ENCODE measurements around the gene MID1IP1. TPM values are rescaled to one million over a fixed set of nuclear protein-coding genes. Genes with fewer than 3 reads are reported as not detected.

MID1IP1 gene
- total RNA-seq, 1 experiment from 2014 or later, result 100 TPM

GRCh38 chrX:38770152-38770551, 31.1 kb upstream of the MID1IP1 start:
- Histone ChIP-seq H3K23ac (ENCODE audit: insufficient read length, low read depth, low read length) (no peak overlapping the region), H2BK12ac (ENCODE audit: insufficient read length, low read depth, low read length) (no peak overlapping the region), H3K4me2 (ENCODE audit: insufficient read depth, insufficient read length, low read length) (no peak overlapping the region), H2BK5ac (ENCODE audit: insufficient read length, low read length) (no peak overlapping the region), H3K4me1 (ENCODE audit: insufficient read depth, low read length) (no peaks in the 10 kb centered on the region), H3K27me3 (ENCODE audit: insufficient read depth, low read length) (no peaks in the 10 kb centered on the region), H3K79me2 (ENCODE audit: insufficient read depth, low read length) (no peaks in the 10 kb centered on the region), H3K27ac (ENCODE audit: insufficient read length, low read depth, low read length) (no peak overlapping the region), H3K4ac (ENCODE audit: low read depth, low read length) (no peak overlapping the region), H3K56ac (ENCODE audit: insufficient read length, low read depth, low read length) (no peak overlapping the region), H4K91ac (ENCODE audit: insufficient read length, low read depth, low read length) (no peak overlapping the region), H3K79me1 (ENCODE audit: insufficient read depth, low read depth, low read length, poor library complexity, severe bottlenecking) (no peaks in the 10 kb centered on the region), H2BK120ac (ENCODE audit: low read depth, low read length, poor library complexity, severe bottlenecking) (no peak overlapping the region), H3K9ac (ENCODE audit: extremely low read depth, insufficient read length, low read length) (no peak overlapping the region), H3T11ph (ENCODE audit: low read length) (no peak overlapping the region), H4K5ac (ENCODE audit: insufficient read length, low read depth, low read length) (no peak overlapping the region), H3K18ac (ENCODE audit: insufficient read length, low read depth, low read length) (no peak overlapping the region), H2AK5ac (ENCODE audit: insufficient read length, low read length) (no peak overlapping the region), H2BK20ac (ENCODE audit: low read depth, low read length, poor library complexity, severe bottlenecking) (no peak overlapping the region), H2BK15ac (ENCODE audit: low read depth, low read length) (no peak overlapping the region), H3K14ac (ENCODE audit: insufficient read depth, low read length) (no peak overlapping the region), H3K9me3 (ENCODE audit: control insufficient read depth, low read depth, low read length) (no peaks in the 10 kb centered on the region), H2AFZ (ENCODE audit: low read length) (no peak overlapping the region), H4K8ac (replicated peaks; ENCODE audit: insufficient read length, low read depth, low read length) (peak overlapping the region; percentile 55), H4K20me1 (ENCODE audit: control insufficient read depth, insufficient read depth, insufficient read length) (no peaks in the 10 kb centered on the region), H3K23me2 (ENCODE audit: insufficient read length, low read depth, low read length, poor library complexity, severe bottlenecking) (no peaks in the 10 kb centered on the region)
- Mint-ChIP-seq H3K4me1 (no peaks in the 10 kb centered on the region), H3K27ac (no peak overlapping the region; a peak in 1 of 7 replicates), H3K36me3 (ENCODE audit: insufficient read depth in 1 of 3, low read depth in 3 of 3) (no peaks in the 10 kb centered on the region; a peak in 1 of 7 replicates), H3K27me3 (ENCODE audit: low read depth) (no peaks in the 10 kb centered on the region), H3K9me3 (peaks cover 45 to 47% of the 10 kb centered on the region in 2 experiments), H3K4me3 (no peak overlapping the region)
- WGBS (ENCODE audit: extremely low coverage, insufficient read length, low lambda C conversion rate), result no CpG with 5 or more reads among the region's 10 CpGs
- no peak for DNase-seq
- no peak for TF ChIP-seq CTCF (conservative IDR thresholded peaks at IDR 0.05)
